GM03348 (cell line): ENCODE measurements around the gene PLP1.
A peak's percentile ranks its signal among the peaks of the same experiment; 100 is the strongest.
"Not testable (repeated sequence)": the region's sequence is repeated elsewhere in the genome, so short reads cannot be mapped to it uniquely, and the experiment has no call there.

ENCODE experiments used
- DNase-seq: peaks from one replicate; pipeline ENCODE4 v3.0.0; 2012; ENCODE audit warnings: low spot score

Gene PLP1

DNA sequence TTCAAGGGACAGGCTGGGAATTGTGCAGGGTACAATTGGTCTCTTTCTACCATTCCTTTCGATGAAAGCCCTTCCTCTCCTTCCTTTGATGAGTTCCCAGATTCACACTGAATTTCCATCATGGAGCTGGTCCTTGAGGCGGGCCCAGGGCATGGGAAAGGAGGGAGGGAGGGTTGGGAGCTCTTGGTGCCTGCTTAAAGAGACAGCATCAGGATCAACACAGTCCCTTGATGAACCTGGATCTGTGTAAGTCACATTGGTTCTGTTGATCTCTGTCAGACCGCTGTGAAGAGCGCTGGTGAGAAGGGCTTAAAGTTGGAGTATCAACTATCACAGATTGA, 4.4 kb downstream of the PLP1 start:
- DNase-seq: no peak

DNA sequence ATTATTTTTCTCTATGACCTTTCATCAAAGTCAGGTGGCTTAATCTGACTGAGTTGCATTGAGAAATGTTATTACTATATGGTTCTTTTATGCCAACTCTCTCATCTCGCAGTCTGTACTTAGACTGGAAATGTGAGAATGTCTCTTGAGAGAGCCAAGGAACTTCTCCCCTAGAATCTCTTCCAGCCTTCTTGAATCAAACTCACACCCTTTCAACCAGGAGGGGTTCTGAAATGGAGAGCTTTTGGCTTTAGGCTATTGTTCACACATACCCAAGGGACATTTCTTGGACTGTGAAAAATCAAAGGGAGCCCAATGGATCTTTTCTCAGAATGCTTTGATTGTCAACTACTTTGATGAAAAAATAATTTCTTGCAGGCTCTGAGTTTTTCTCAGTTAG, 5.1 kb downstream of the PLP1 start:
- DNase-seq: no peak

DNA sequence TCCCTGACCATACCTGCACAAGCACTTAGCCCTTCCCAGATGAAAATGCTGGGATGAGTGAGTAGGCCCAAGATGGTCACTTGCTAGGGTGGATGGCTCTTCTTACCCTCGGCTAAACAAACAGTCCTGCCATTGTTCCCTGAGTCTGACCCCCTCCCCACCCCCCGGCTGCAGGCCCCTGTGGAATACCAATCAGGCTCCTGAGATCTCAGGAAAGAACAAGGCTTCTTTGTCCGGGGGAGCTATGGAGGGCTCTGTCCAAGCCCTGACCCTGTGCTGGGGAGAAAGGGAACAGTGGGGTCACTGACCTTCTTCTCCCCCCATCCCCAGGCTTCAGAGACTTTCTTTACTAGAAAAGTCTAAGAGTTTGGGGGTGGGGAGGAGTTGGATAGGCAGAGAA, 6.0 kb downstream of the PLP1 start:
- no peak for DNase-seq

GRCh38 chrX:103783196-103783595, 6.6 kb downstream of the PLP1 start:
- no peak for DNase-seq

DNA sequence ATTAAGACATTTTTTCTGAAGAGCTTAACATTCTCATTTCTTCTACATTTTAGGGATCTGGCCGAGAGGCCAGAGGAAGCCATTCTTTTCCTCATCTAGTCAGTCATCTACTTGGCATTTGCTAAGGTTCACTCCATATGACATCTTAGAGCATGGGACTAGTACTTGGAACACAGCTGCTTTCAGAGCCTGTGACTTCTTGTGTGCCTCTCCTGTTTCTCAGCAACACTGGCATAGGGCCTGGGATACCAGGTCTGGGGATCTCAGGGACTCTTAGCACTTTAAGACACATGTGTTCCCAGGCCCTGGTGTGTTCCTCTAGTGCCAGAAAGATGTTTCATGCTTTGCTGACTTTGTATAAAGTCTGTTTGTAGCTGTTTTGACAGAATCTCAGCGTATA, 7.3 kb downstream of the PLP1 start:
- DNase-seq: no peak

- DNase-seq: no peak
Measured at GRCh38 chrX:103789004-103789403, 12.4 kb downstream of the PLP1 start.

DNA sequence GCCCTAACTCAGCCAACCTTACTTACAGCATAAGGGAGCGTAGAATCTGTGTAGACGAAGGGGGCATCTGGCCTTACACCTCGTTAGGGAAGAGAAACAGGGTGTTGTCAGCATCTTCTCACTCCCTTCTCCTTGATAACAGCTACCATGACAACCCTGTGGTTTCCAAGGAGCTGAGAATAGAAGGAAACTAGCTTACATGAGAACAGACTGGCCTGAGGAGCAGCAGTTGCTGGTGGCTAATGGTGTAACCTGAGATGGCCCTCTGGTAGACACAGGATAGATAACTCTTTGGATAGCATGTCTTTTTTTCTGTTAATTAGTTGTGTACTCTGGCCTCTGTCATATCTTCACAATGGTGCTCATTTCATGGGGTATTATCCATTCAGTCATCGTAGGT, 14.6 kb downstream of the PLP1 start:
- no peak for DNase-seq

GRCh38 chrX:103791826-103792485, 15.3 kb downstream of the PLP1 start:
- DNase-seq: no peak

DNA sequence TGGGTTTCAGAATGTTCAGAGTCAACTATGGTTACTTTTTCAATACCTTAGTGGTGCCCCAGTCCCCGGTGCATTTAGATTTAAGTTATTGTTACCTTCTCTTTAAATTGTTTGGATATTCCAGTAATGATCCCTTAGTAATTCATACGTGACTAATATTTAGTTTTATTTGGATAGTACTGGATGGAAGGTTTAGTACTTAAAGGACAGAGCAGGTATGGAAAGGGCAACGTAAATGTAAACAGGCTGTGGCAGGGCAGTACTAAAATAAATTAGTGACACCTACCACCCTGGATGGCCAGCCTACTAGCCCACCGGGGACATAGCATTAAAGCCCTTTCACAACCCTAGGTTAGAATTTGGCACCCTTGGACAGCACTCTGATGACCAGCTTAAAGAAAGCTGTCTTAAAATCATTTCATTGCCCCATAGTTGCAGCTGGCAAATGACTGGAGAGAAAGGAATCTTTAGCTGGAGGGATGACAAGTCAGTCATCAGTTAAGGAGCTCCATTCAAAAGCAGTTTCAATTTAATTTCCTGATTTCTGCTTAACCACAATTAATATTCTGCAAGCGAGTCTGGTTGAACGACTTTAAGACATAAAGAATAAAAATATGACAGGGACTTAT, 16.4 kb downstream of the PLP1 start:
- DNase-seq: peak; percentile 46

- no peak for DNase-seq
Measured at GRCh38 chrX:103793545-103793940, 16.9 kb downstream of the PLP1 start.

DNA sequence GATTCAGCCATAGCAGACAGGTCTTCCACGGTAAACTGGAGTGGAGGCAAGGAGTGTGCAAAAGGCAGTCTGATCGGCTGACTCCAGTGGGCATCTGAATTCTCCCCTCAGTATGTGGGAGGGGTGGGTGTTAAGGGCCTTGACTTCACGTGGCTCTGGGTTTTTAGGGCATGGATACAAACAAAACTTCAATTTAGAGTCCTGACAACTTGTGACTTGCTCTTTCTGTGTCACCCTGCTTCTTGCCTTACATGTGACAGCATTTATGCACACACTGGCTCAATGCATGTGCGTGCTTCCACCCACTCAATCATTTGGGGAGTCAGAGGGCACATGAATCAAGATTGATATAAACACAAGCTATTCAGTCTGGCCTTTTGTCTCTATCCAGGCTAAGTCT, 17.5 kb downstream of the PLP1 start:
- no peak for DNase-seq

DNA sequence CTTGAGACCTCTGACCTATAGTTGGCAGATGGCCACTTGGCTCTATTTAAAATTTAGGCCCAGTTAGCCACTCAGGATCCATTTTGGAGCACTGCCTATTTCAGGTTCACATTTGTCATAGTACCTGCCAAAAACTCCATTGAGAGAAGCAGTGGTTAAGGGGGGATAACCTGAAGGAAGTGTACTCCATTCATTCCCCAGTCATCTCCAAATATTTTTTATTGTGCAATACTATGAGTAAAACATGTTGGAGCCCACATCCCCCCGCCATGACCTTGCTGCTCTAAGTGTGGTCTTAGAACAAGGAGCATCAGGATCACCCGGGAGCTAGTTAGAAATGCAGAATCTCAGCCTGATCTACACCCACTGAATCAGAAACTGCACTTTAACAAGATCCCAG, 21.1 kb downstream of the PLP1 start:
- no peak for DNase-seq

- no peak for DNase-seq
Measured at GRCh38 chrX:103800318-103800717, 23.7 kb downstream of the PLP1 start.

DNA sequence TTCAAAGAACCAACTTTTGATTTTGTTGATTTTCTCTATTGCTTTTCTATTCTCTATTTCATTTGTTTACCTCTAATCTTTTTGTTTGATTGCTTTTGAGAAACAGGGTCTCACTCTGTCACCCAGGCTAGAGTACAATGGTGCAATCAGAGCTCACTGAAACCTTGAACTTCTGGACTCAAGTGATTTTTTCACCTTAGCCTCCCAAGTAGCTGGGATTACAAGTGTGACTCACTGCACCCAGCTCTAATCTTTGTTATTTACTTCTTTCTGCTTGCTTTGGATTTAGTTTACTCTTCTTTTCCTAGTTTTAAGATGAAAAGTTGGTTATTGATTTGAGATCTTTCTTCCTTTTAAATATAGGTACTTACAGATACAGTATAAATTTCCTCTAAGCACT, 29.2 kb downstream of the PLP1 start:
- no peak for DNase-seq

- no peak for DNase-seq
Measured at GRCh38 chrX:103806862-103807474, 30.3 kb downstream of the PLP1 start.

DNA sequence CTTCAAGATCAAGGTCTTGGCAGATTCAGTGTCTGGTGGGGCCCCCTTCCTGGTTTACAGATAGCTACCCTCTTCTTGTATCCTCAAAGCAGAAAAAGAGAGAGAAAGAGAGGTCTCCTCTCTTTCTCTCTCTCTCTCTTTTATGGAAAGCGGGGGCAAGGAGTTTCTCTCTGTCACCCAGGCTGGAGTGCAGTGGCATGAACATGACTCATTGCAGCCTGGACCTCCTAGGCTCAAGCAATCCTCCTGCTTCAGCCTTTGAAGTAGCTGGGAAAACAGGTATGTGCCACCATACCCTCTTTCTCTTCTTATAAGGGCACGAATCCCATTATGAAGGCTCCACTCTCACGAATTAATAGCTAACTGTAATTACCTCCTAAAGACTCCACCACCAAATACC, 35.2 kb downstream of the PLP1 start:
- DNase-seq: no peak

DNA sequence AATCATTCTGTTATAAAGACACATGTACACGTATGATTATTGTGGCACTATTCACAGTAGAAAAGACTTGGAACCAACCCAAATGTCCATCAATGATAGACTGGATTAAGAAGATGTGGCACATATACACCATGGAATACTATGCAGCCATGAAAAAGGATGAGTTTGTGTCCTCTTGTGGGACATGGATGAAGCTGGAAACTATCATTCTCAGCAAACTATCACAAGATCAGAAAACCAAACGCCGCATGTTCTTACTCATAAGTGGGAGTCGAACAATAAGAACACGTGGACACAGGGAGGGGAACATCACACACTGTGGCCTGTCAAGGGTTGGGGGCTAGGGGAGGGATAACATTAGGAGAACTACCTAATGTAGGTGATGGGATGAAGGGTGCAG, 40.5 kb downstream of the PLP1 start:
- not testable (repeated sequence) for DNase-seq

DNA sequence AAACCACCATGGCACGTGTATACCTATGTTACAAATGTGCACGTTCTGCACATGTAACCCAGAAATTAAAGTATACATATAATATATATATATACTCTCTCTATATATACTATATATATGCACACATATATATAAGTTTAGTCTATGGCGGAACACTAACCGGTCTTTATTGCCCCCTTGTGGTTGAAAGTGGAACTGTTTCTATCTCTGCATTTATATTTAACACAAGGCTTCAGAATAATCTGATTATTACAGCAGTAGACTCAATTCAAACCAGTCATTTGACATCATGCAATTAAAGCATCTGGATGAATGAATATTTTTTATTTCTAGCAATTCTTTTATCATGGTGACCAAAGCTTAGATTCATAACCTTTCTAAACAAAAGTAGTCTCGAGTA, 40.9 kb downstream of the PLP1 start:
- DNase-seq: peak; percentile 17

- DNase-seq: peak; percentile 5
Measured at GRCh38 chrX:103818842-103819619, 42.4 kb downstream of the PLP1 start.

- DNase-seq: not testable (repeated sequence)
Measured at GRCh38 chrX:103820802-103821201, 44.2 kb downstream of the PLP1 start.

GRCh38 chrX:103823591-103823990, 47.0 kb downstream of the PLP1 start:
- DNase-seq: peak; percentile 7

DNA sequence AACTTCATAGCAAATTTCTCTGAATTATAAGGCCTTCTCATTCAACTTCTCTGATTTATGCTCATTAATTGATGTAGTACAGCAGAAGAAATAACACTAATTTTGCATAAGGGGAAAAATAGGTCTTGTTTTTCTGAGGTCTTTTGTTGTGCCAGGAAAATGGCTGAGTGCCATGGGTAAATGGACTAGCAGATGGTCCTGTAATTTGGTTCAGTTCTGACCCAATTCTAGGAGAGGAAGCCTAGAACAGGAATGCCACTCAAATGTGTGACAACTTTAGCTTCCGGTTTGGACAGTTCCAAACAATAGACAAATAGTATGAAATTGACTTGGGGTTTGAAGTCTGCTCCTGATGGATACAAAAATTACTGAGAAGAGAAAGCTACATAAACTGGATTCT, 49.2 kb downstream of the PLP1 start:
- no peak for DNase-seq

DNA sequence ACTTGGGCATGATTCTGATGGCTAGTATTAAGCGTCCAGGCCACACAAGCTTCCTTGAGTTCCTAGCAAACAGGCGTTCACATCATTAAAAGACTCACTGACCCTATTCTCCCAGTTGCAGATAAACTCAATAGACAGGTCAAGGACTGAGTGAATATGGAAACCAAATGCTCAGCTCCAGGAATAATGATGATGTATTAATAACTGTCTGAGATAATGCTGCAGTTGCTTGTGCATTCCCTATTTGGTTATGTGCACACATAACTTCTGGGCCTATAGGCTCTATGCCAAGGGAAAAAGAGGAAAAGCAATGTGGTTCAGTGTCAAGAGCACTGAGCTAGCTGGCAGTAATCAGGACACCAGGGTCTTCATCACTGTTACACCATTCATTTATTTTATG, 51.9 kb downstream of the PLP1 start:
- no peak for DNase-seq
